Kidney (tissue), 14 donors: ENCODE measurements around the gene SAG. TPM values are rescaled to one million over a fixed set of nuclear protein-coding genes. Genes with fewer than 3 reads are reported as not detected.

Experiments
- DNase-seq, 5 donors: peaks; one replicate each; pipeline ENCODE4 v3.0.0-alpha.2; 2013 to 2020
- FAIRE-seq: peaks from 2 replicates; lab custom pipeline; 2012; peaks lifted over from hg19 to GRCh38; lab: Jason Lieb, UNC
- H3K27ac ChIP-seq, 2 donors: one replicate each; pipeline ENCODE4 v1.7.0; 2013; ENCODE audit warnings: low read depth in 2 of 2, low read length in 2 of 2, inconsistent platforms in 1 of 2
- H3K27me3 ChIP-seq: one replicate; pipeline ENCODE4 v1.7.1; 2013; ENCODE audit warnings: low read length, inconsistent platforms; ENCODE audit not compliant: control insufficient read depth, insufficient read depth
- H3K36me3 ChIP-seq, 3 donors: one replicate each; pipeline versions ENCODE4 v1.7.0 to v1.7.1; 2013; ENCODE audit warnings: low read length in 3 of 3, control low read depth in 1 of 3, inconsistent platforms in 1 of 3; ENCODE audit not compliant: insufficient read depth in 3 of 3, control insufficient read depth in 2 of 3
- H3K4me1 ChIP-seq, 3 donors: one replicate each; pipeline versions ENCODE4 v1.7.0 to v1.7.1; 2013; ENCODE audit warnings: low read length in 3 of 3, inconsistent platforms in 1 of 3, low read depth in 1 of 3; ENCODE audit not compliant: control insufficient read depth in 2 of 3, insufficient read depth in 2 of 3
- H3K4me3 ChIP-seq, 3 donors: one replicate each; pipeline versions ENCODE4 v1.7.0 to v1.8.1; 2013; ENCODE audit warnings: low read length in 3 of 3, control low read depth in 1 of 3, inconsistent platforms in 1 of 3
- H3K9ac ChIP-seq, 3 donors: one replicate each; pipeline versions ENCODE4 v1.7.0 to v1.7.1; 2013; ENCODE audit warnings: low read length in 3 of 3, control low read depth in 1 of 3, inconsistent platforms in 1 of 3
- H3K9me3 ChIP-seq, 3 donors: one replicate each; pipeline versions ENCODE4 v1.7.0 to v1.7.1; 2013; ENCODE audit warnings: low read length in 3 of 3, control low read depth in 1 of 3, inconsistent platforms in 1 of 3; ENCODE audit not compliant: control insufficient read depth in 2 of 3, insufficient read depth in 1 of 3
- intact Hi-C: fragments of 100-400 bp; cut with DNase I; formaldehyde crosslinking; loops from one replicate; pipeline ENCODE4 v1.11.1; 2022
- polyA plus RNA-seq: library from polyadenylated mRNA; stranded (reverse); fragments of 350-450 nt; fragmentation: Illumina TruSeq; extraction: RNeasy Lipid Tissue Mini Kit (QIAGEN cat#74804); gene quantifications from one replicate; pipeline ENCODE4 v1.2.3, GENCODE V29; 2014; ENCODE audit warnings: low read depth, low replicate concordance; ENCODE audit not compliant: insufficient read depth
- total RNA-seq: library from RNA; stranded (reverse); fragmentation: NEBNext Ultra II Directional; extraction: Animal tissue kit (Norgen Biotek cat#: 25700); gene quantifications from one replicate; pipeline ENCODE4 v1.2.1, GENCODE V29; 2021
- TF ChIP-seq, protein P1 (sequence below): IDR thresholded peaks from 3 replicates; pipeline ENCODE4 v1.5.1; 2012; ENCODE audit warnings: mild to moderate bottlenecking, moderate library complexity, borderline replicate concordance; ENCODE audit not compliant: insufficient read depth; ENCODE audit errors: extremely low read depth
- donor health status: control.
- donor health status: control.
- donor health status: control.
- donor health status: control.
- donor health status: control.
- donor health status: DM: yes; HTN: yes; CAD: no.
- donor health status: Normal renal cell carcinoma (clear cell type).

Gene SAG
- total and polyA plus RNA-seq, 2 donors from 2014 or later = not detected

GRCh38 chr2:233263045-233263570, 44.5 kb upstream of the SAG start:
- H3K36me3 ChIP-seq = peaks cover 2 to 72% (median 46%) of the 10 kb centered on the region in 3 donors
- DNase-seq (no peak), FAIRE-seq (no peak)
- H3K9ac ChIP-seq = no peak overlapping the region
- no peaks in the 10 kb centered on the region for H3K27me3 ChIP-seq
- H3K4me3 ChIP-seq = no peak overlapping the region
- TF ChIP-seq, protein P1, sequence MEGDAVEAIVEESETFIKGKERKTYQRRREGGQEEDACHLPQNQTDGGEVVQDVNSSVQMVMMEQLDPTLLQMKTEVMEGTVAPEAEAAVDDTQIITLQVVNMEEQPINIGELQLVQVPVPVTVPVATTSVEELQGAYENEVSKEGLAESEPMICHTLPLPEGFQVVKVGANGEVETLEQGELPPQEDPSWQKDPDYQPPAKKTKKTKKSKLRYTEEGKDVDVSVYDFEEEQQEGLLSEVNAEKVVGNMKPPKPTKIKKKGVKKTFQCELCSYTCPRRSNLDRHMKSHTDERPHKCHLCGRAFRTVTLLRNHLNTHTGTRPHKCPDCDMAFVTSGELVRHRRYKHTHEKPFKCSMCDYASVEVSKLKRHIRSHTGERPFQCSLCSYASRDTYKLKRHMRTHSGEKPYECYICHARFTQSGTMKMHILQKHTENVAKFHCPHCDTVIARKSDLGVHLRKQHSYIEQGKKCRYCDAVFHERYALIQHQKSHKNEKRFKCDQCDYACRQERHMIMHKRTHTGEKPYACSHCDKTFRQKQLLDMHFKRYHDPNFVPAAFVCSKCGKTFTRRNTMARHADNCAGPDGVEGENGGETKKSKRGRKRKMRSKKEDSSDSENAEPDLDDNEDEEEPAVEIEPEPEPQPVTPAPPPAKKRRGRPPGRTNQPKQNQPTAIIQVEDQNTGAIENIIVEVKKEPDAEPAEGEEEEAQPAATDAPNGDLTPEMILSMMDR = no peak
- H3K4me1 ChIP-seq = no peaks in the 10 kb centered on the region
- no peaks in the 10 kb centered on the region for H3K9me3 ChIP-seq
- H3K27ac ChIP-seq = no peak overlapping the region
- intact Hi-C loops = no loop called here

DNA sequence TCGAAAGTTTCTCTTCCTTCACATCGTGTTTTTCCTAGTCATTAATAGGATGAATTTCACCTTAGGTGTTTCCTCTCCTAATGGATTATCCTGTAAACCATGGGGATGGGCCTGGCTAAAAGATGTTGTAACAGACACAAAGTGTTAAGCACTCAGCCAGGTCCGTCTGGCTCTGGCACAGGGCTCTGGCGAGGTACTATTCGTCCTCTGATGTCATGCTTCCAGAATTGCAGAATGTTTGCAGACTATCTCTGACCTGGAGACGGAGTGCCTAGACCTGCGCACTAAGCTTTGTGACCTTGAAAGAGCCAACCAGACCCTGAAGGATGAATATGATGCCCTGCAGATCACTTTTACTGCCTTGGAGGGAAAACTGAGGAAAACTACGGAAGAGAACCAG, 42.9 kb upstream of the SAG start:
- H3K27me3 ChIP-seq = no peaks in the 10 kb centered on the region
- intact Hi-C loops = no loop called here
- H3K9ac ChIP-seq = no peak overlapping the region
- H3K9me3 ChIP-seq = no peaks in the 10 kb centered on the region
- H3K4me3 ChIP-seq = no peak overlapping the region
- TF ChIP-seq, protein P1 = no peak
- H3K36me3 ChIP-seq = peaks cover 2 to 65% (median 45%) of the 10 kb centered on the region in 3 donors
- DNase-seq (no peak), FAIRE-seq (no peak)
- no peaks in the 10 kb centered on the region for H3K4me1 ChIP-seq
- no peak overlapping the region for H3K27ac ChIP-seq

DNA sequence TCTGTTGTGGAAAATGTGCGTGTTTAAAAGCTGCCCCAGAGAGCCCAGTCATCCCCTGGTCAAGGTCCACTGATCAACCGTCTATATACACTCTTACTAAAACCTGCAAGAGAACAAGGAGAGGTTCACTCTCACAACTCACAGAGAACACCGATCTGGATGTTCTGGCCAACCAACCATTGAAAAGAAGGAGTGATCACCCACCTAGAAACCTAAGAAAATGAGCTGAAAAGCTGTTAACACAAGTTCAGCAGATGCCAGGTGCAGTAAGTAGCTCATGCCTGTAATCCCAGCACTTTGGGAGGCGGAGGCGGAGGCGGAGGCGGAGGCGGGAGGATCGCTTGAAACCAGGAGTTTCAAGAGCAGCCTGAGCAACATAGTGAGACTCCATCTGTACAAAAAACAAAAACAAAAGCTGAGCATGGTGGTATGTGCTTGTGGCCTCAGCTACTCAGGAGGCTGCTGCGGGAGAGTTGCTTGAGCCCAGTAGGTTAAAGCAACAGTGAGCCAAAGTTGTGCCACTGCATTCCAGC, 41.7 kb upstream of the SAG start:
- TF ChIP-seq, protein P1 = no peak
- Histone ChIP-seq H3K27me3 (no peaks in the 10 kb centered on the region), H3K4me3 (no peak overlapping the region), H3K27ac (no peak overlapping the region), H3K4me1 (no peaks in the 10 kb centered on the region), H3K9me3 (no peaks in the 10 kb centered on the region), H3K36me3 (peaks cover 2 to 63% (median 42%) of the 10 kb centered on the region in 3 donors), H3K9ac (no peak overlapping the region)
- DNase-seq = no peak
- FAIRE-seq = no peak
- intact Hi-C loops = no loop called here
